Hepatocyte (in vitro differentiated cells): Measurements from ENCODE around the gene CAVIN1. TPM values are rescaled to one million over a fixed set of nuclear protein-coding genes. Genes with fewer than 3 reads are reported as not detected.
"Not testable (repeated sequence)": the region's sequence is repeated elsewhere in the genome, so short reads cannot be mapped to it uniquely, and the experiment has no call there.

ENCODE experiments used
- DNase-seq: peaks from one replicate; pipeline ENCODE4 v3.0.0-alpha.2; 2016; ENCODE audit warnings: low spot score
- H2AFZ ChIP-seq: fragments of 200-600 bp; sonication (generic); 2 replicates; pipeline ENCODE4 v1.6.0; 2016; ENCODE audit warnings: antibody characterized with exemption, mild to moderate bottlenecking
- H3K27ac ChIP-seq: fragments of 200-600 bp; sonication (generic); 2 replicates; pipeline ENCODE4 v1.5.1; 2016; ENCODE audit warnings: mild to moderate bottlenecking
- H3K27me3 ChIP-seq: fragments of 200-600 bp; sonication (generic); 2 replicates; pipeline ENCODE4 v1.6.1; 2016
- H3K36me3 ChIP-seq: fragments of 200-600 bp; sonication (generic); replicated peaks from 2 replicates; pipeline ENCODE4 v1.5.1; 2016; ENCODE audit warnings: low read depth; ENCODE audit not compliant: insufficient read depth
- H3K4me1 ChIP-seq: fragments of 200-600 bp; sonication (generic); 2 replicates; pipeline ENCODE4 v1.5.1; 2016; ENCODE audit warnings: mild to moderate bottlenecking, moderate library complexity; ENCODE audit not compliant: insufficient read depth
- H3K4me2 ChIP-seq: fragments of 200-600 bp; sonication (generic); 2 replicates; pipeline ENCODE4 v1.6.0; 2016
- H3K4me3 ChIP-seq: fragments of 200-600 bp; sonication (generic); 2 replicates; pipeline ENCODE4 v1.5.1; 2016; ENCODE audit warnings: mild to moderate bottlenecking
- H3K79me2 ChIP-seq: fragments of 200-600 bp; sonication (generic); 2 replicates; pipeline ENCODE4 v1.6.0; 2017; ENCODE audit warnings: mild to moderate bottlenecking
- H3K9me2 ChIP-seq: fragments of 200-600 bp; sonication (generic); replicated peaks from 2 replicates; pipeline ENCODE4 v1.6.0; 2017; ENCODE audit warnings: mild to moderate bottlenecking; ENCODE audit not compliant: insufficient read depth
- H3K9me3 ChIP-seq: fragments of 200-600 bp; sonication (generic); 2 replicates; pipeline ENCODE4 v1.5.1; 2016; ENCODE audit warnings: low read depth, mild to moderate bottlenecking
- H4K20me1 ChIP-seq: fragments of 200-600 bp; sonication (generic); 2 replicates; pipeline ENCODE4 v1.6.0; 2016; ENCODE audit warnings: mild to moderate bottlenecking; ENCODE audit not compliant: insufficient read depth, poor library complexity, severe bottlenecking
- CTCF ChIP-seq: fragments of 200-600 bp; sonication (generic); IDR thresholded peaks from 2 replicates; pipeline ENCODE4 v1.5.1; 2016; ENCODE audit warnings: antibody characterized with exemption, mild to moderate bottlenecking; ENCODE audit not compliant: poor library complexity
- EZH2 ChIP-seq: fragments of 200-600 bp; sonication (generic); IDR thresholded peaks from 2 replicates; pipeline ENCODE4 v1.6.1; 2016; ENCODE audit warnings: antibody characterized with exemption, mild to moderate bottlenecking, borderline replicate concordance
- EZH2phosphoT487 ChIP-seq: fragments of 200-600 bp; sonication (generic); IDR thresholded peaks from one replicate; pipeline ENCODE4 v1.6.1; 2018; ENCODE audit warnings: antibody characterized with exemption, mild to moderate bottlenecking, low read depth, moderate library complexity; ENCODE audit not compliant: unreplicated experiment, severe bottlenecking
- WGBS: methylation state at CpG from one replicate; pipeline ENCODE4 v1.1.6; 2016; ENCODE audit warnings: low lambda C conversion rate; ENCODE audit errors: missing lambda C conversion rate; 5-methylcytosine and 5-hydroxymethylcytosine counted together
- polyA plus RNA-seq: library from polyadenylated mRNA; unstranded; fragments of >200 nt; fragmentation: Nextera tagmentation; extraction: Ambion mirVana; gene quantifications from 2 replicates; pipeline ENCODE4 v1.2.1, GENCODE V29; 2016
- total RNA-seq: library from RNA; depleted of rRNA; stranded (reverse); fragments of >200 nt; gene quantifications from 2 replicates; pipeline ENCODE4 v1.2.3, GENCODE V29; 2014

The CAVIN1 gene
- total and polyA plus RNA-seq, 2 experiments from 2014 or later: 85.8 to 111 TPM

- H3K9me2 ChIP-seq: no peaks in the 10 kb centered on the region
- peaks cover 7% of the 10 kb centered on the region for H4K20me1 ChIP-seq
- H3K9me3 ChIP-seq: no peaks in the 10 kb centered on the region
- H3K79me2 ChIP-seq: peaks cover 12% of the 10 kb centered on the region
- H2AFZ ChIP-seq: no peak overlapping the region
- 97% methylated on average over 58 of the region's 63 CpGs for WGBS
- no peaks in the 10 kb centered on the region for H3K36me3 ChIP-seq
- no peak for TF ChIP-seq EZH2phosphoT487
- no peak for TF ChIP-seq EZH2
- H3K27ac ChIP-seq: no peak overlapping the region
- DNase-seq: no peak
- no peak overlapping the region for H3K4me2 ChIP-seq
- H3K4me1 ChIP-seq: peaks cover 16% of the 10 kb centered on the region
- H3K27me3 ChIP-seq: no peaks in the 10 kb centered on the region
- no peak overlapping the region for H3K4me3 ChIP-seq
These were observed 18.6 kb downstream of the CAVIN1 start for GRCh38 chr17:42404326-42405055.

GRCh38 chr17:42403150-42403549 lies 19.9 kb downstream of the CAVIN1 start:
- TF ChIP-seq CTCF (peak; percentile 34), EZH2phosphoT487 (no peak), EZH2 (no peak)
- Histone ChIP-seq H3K4me2 (peak overlapping the region; percentile 33), H3K9me3 (no peaks in the 10 kb centered on the region), H3K79me2 (peaks cover 7% of the 10 kb centered on the region), H3K9me2 (no peaks in the 10 kb centered on the region), H2AFZ (no peak overlapping the region), H3K4me3 (no peak overlapping the region), H3K36me3 (no peaks in the 10 kb centered on the region), H3K27ac (peak overlapping the region; percentile 90), H4K20me1 (peaks cover 6% of the 10 kb centered on the region), H3K27me3 (no peaks in the 10 kb centered on the region), H3K4me1 (peaks cover 20% of the 10 kb centered on the region)
- peak; percentile 48 for DNase-seq
- 72% methylated on average over 6 of the region's 6 CpGs for WGBS

- Histone ChIP-seq H3K4me3 (no peak overlapping the region), H3K27me3 (no peaks in the 10 kb centered on the region), H3K36me3 (no peaks in the 10 kb centered on the region), H4K20me1 (no peaks in the 10 kb centered on the region), H3K9me2 (no peaks in the 10 kb centered on the region), H2AFZ (no peak overlapping the region), H3K27ac (peak overlapping the region; percentile 90), H3K79me2 (peaks cover 3% of the 10 kb centered on the region), H3K4me1 (peaks cover 20% of the 10 kb centered on the region), H3K4me2 (peak overlapping the region; percentile 33), H3K9me3 (no peaks in the 10 kb centered on the region)
- DNase-seq: peak; percentile 57
- TF ChIP-seq EZH2phosphoT487 (no peak), EZH2 (no peak), CTCF (no peak)
- 14% methylated on average over 3 of the region's 3 CpGs for WGBS
These were observed 20.9 kb downstream of the CAVIN1 start for GRCh38 chr17:42402117-42402516.

- Histone ChIP-seq H3K4me1 (peaks cover 20% of the 10 kb centered on the region), H3K27ac (peak overlapping the region; percentile 90)
- not testable (repeated sequence) for H3K4me2 ChIP-seq, DNase-seq, H3K4me3 ChIP-seq, H4K20me1 ChIP-seq, H3K36me3 ChIP-seq, H2AFZ ChIP-seq, H3K9me2 ChIP-seq, H3K27me3 ChIP-seq, H3K79me2 ChIP-seq, H3K9me3 ChIP-seq
- WGBS: 88% methylated on average over 8 of the region's 8 CpGs
These were observed 22.1 kb downstream of the CAVIN1 start for GRCh38 chr17:42400844-42401375.
